WTC11 (cell line): Measurements from ENCODE around the gene RGS6.

ENCODE experiments used
- FOXK1 ChIP-seq: sonication (generic); formaldehyde crosslinking; IDR thresholded peaks from 2 replicates; pipeline ENCODE4 v1.8.0; 2022; ENCODE audit warnings: mild to moderate bottlenecking, moderate library complexity, missing genetic modification reagents
- TF ChIP-seq, protein P1 (sequence below): sonication (generic); formaldehyde crosslinking; IDR thresholded peaks from 2 replicates; pipeline ENCODE4 v1.8.0; 2022; ENCODE audit warnings: mild to moderate bottlenecking, missing genetic modification reagents

DNA sequence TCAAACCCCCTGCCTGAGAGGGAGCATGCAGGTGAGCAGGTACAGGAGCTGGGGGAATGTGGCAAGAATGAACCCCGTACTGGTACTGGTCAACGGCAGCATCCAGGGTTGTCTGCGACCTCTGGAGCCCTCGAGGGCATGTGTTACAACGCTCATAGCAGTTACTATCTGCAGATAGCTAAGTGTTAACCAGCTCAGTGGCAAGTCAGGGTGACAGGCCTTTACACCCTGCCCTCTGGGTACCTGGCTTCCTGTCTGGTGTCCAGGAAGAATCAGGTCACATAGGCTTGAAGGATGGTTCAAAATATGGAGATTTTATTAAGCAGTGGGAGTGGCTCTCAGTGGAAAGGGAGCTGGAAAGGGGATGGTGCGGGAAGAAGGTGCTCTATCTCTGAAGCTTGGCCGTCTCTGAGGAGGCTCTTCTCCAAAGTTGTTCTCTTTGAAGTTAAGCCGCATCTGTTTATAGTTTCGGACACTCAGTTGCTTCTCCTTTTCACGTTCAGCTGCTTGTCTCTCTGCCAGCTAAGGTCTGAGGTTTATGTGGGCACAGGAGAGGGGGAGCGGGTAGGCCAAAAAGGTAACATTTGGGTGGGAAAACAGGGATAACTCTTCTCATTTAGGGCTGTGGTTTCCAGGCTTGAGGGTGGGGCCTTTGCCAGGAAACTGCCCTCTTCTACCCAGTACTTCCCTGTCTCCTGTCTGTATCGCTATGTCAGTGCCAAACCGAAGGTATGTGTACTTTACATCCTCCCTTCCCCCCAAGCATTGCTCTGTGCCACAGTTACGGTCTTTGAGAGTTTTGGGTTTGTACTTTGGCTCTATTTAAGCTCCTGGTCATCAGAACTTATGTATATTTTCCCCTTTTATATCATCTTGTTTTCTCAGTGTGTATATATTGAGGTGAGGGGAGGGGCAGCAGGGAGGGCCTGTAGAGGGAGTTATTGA lies 305.8 kb downstream of the RGS6 start:
- TF ChIP-seq, protein P1, sequence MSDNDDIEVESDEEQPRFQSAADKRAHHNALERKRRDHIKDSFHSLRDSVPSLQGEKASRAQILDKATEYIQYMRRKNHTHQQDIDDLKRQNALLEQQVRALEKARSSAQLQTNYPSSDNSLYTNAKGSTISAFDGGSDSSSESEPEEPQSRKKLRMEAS (CRISPR knock-in tag), result no peak
- TF ChIP-seq FOXK1 (CRISPR knock-in tag), result no peak
